H9 (cell line): Measurements from ENCODE around the gene CREB5. TPM values are rescaled to one million over a fixed set of nuclear protein-coding genes. Genes with fewer than 3 reads are reported as not detected.

Experiments used
- DNase-seq: peaks from one replicate; pipeline ENCODE4 v3.0.0-alpha.2; 2017
- H2AFZ ChIP-seq: one replicate; pipeline ENCODE4 v1.6.1; 2013; ENCODE audit warnings: mild to moderate bottlenecking, low read length, control low read depth, moderate library complexity
- H2AK5ac ChIP-seq: 2 replicates; pipeline ENCODE4 v1.6.1; 2013; ENCODE audit warnings: low read length, control low read depth, mixed read lengths; ENCODE audit not compliant: insufficient read length
- H2BK120ac ChIP-seq: one replicate; pipeline ENCODE4 v1.6.1; 2013; ENCODE audit warnings: low read depth, mild to moderate bottlenecking, low read length, control low read depth, inconsistent platforms; ENCODE audit not compliant: poor library complexity, severe bottlenecking
- H2BK12ac ChIP-seq: 2 replicates; pipeline ENCODE4 v1.6.1; 2013; ENCODE audit warnings: low read length, control low read depth, mixed read lengths, low read depth; ENCODE audit not compliant: insufficient read length
- H2BK15ac ChIP-seq: 2 replicates; pipeline ENCODE4 v1.6.1; 2013; ENCODE audit warnings: low read depth, low read length, control low read depth
- H2BK20ac ChIP-seq: one replicate; pipeline ENCODE4 v1.6.1; 2013; ENCODE audit warnings: low read depth, mild to moderate bottlenecking, low read length, control low read depth, inconsistent platforms; ENCODE audit not compliant: poor library complexity, severe bottlenecking
- H2BK5ac ChIP-seq: 2 replicates; pipeline ENCODE4 v1.6.1; 2013; ENCODE audit warnings: low read length, control low read depth, mixed read lengths; ENCODE audit not compliant: insufficient read length
- H3K14ac ChIP-seq: 2 replicates; pipeline ENCODE4 v1.6.1; 2013; ENCODE audit warnings: low read length, control low read depth; ENCODE audit not compliant: insufficient read depth
- H3K18ac ChIP-seq: 2 replicates; pipeline ENCODE4 v1.6.1; 2013; ENCODE audit warnings: low read depth, mild to moderate bottlenecking, mixed read lengths, low read length, control low read depth; ENCODE audit not compliant: insufficient read length
- H3K23ac ChIP-seq: 2 replicates; pipeline ENCODE4 v1.6.1; 2013; ENCODE audit warnings: low read length, control low read depth, mixed read lengths, low read depth; ENCODE audit not compliant: insufficient read length
- H3K23me2 ChIP-seq: 2 replicates; pipeline ENCODE4 v1.6.1; 2013; ENCODE audit warnings: low read depth, mild to moderate bottlenecking, mixed read lengths, low read length, control low read depth; ENCODE audit not compliant: insufficient read length, poor library complexity, severe bottlenecking
- H3K27ac ChIP-seq: 2 replicates; pipeline ENCODE4 v1.5.1; 2013; ENCODE audit warnings: low read length, control low read depth, mixed read lengths, low read depth; ENCODE audit not compliant: insufficient read length
- H3K27me3 ChIP-seq: 2 replicates; pipeline ENCODE4 v1.6.1; 2013; ENCODE audit warnings: low read length, control low read depth, inconsistent platforms; ENCODE audit not compliant: insufficient read depth
- H3K4ac ChIP-seq: 2 replicates; pipeline ENCODE4 v1.6.1; 2013; ENCODE audit warnings: low read depth, mild to moderate bottlenecking, control low read depth, inconsistent platforms, low read length, moderate library complexity
- H3K4me1 ChIP-seq: 2 replicates; pipeline ENCODE4 v1.6.1; 2013; ENCODE audit warnings: low read length, control low read depth, inconsistent platforms; ENCODE audit not compliant: insufficient read depth
- H3K4me2 ChIP-seq: 2 replicates; pipeline ENCODE4 v1.6.1; 2013; ENCODE audit warnings: low read length, control low read depth, mixed read lengths; ENCODE audit not compliant: insufficient read length, insufficient read depth
- H3K56ac ChIP-seq: 2 replicates; pipeline ENCODE4 v1.6.1; 2013; ENCODE audit warnings: low read depth, mild to moderate bottlenecking, mixed read lengths, low read length, control low read depth; ENCODE audit not compliant: insufficient read length
- H3K79me1 ChIP-seq: 2 replicates; pipeline ENCODE4 v1.6.1; 2013; ENCODE audit warnings: low read depth, mild to moderate bottlenecking, moderate library complexity, low read length, control low read depth, inconsistent platforms; ENCODE audit not compliant: insufficient read depth, poor library complexity, severe bottlenecking
- H3K79me2 ChIP-seq: 2 replicates; pipeline ENCODE4 v1.6.1; 2013; ENCODE audit warnings: low read length, control low read depth, inconsistent platforms; ENCODE audit not compliant: insufficient read depth
- H3K9ac ChIP-seq: 2 replicates; pipeline ENCODE4 v1.6.1; 2013; ENCODE audit warnings: low read length, control low read depth, mixed read lengths; ENCODE audit not compliant: insufficient read length; ENCODE audit errors: extremely low read depth
- H3K9me3 ChIP-seq: one replicate; pipeline ENCODE4 v1.6.1; 2013; ENCODE audit warnings: low read depth, low read length, inconsistent platforms; ENCODE audit not compliant: control insufficient read depth
- H3T11ph ChIP-seq: one replicate; pipeline ENCODE4 v1.6.1; 2013; ENCODE audit warnings: mild to moderate bottlenecking, low read length, control low read depth, inconsistent platforms
- H4K20me1 ChIP-seq: one replicate; pipeline ENCODE4 v1.6.1; 2013; ENCODE audit not compliant: control insufficient read depth, insufficient read length, insufficient read depth
- H4K5ac ChIP-seq: 2 replicates; pipeline ENCODE4 v1.6.1; 2013; ENCODE audit warnings: low read depth, mild to moderate bottlenecking, mixed read lengths, low read length, control low read depth; ENCODE audit not compliant: insufficient read length
- H4K8ac ChIP-seq: replicated peaks from 2 replicates; pipeline ENCODE4 v1.6.1; 2013; ENCODE audit warnings: low read length, control low read depth, mixed read lengths, low read depth; ENCODE audit not compliant: insufficient read length
- H4K91ac ChIP-seq: 2 replicates; pipeline ENCODE4 v1.6.1; 2013; ENCODE audit warnings: low read depth, mild to moderate bottlenecking, moderate library complexity, mixed read lengths, low read length, control low read depth; ENCODE audit not compliant: insufficient read length
- H3K27ac Mint-ChIP-seq, 3 experiments: 2 replicates in 2 of 3; 3 replicates in 1 of 3; pipeline ENCODE4 v1.8.0; 2020 to 2021; ENCODE audit warnings: mixed read lengths in 3 of 3, mild to moderate bottlenecking in 1 of 3, moderate library complexity in 1 of 3
- H3K27me3 Mint-ChIP-seq: 2 replicates; pipeline ENCODE4 v1.8.0; 2021; ENCODE audit warnings: low read depth, mild to moderate bottlenecking, moderate library complexity, mixed read lengths
- H3K36me3 Mint-ChIP-seq, 3 experiments: 2 replicates in 2 of 3; 3 replicates in 1 of 3; pipeline ENCODE4 v1.8.0; 2020 to 2021; ENCODE audit warnings: low read depth in 3 of 3, mixed read lengths in 3 of 3; ENCODE audit not compliant: insufficient read depth in 1 of 3
- H3K4me1 Mint-ChIP-seq, 2 experiments: 2 replicates each; pipeline ENCODE4 v1.8.0; 2020; ENCODE audit warnings: mixed read lengths in 2 of 2
- H3K4me3 Mint-ChIP-seq, 2 experiments: 2 replicates in 1 of 2; 3 replicates in 1 of 2; pipeline ENCODE4 v1.8.0; 2020 to 2021; ENCODE audit warnings: mild to moderate bottlenecking in 2 of 2, mixed read lengths in 2 of 2, moderate library complexity in 1 of 2
- H3K9me3 Mint-ChIP-seq, 2 experiments: 2 replicates in 1 of 2; 3 replicates in 1 of 2; pipeline ENCODE4 v1.8.0; 2020; ENCODE audit warnings: mild to moderate bottlenecking in 2 of 2, mixed read lengths in 2 of 2, moderate library complexity in 1 of 2
- CTCF ChIP-seq: fragments of 200-600 bp; sonication (generic); conservative IDR thresholded peaks from 3 replicates; pipeline ENCODE4 v1.8.0; 2021; ENCODE audit warnings: antibody characterized with exemption, mild to moderate bottlenecking
- WGBS: extraction: QIAGEN DNeasy Blood & Tissue Kit; methylation state at CpG from one replicate; pipeline ENCODE4 v1.1.7; 2013; ENCODE audit warnings: missing lambda C conversion rate, low lambda C conversion rate, mixed read lengths; ENCODE audit not compliant: insufficient read length; ENCODE audit errors: extremely low coverage; 5-methylcytosine and 5-hydroxymethylcytosine counted together
- total RNA-seq: library from RNA; stranded (reverse); gene quantifications from 2 replicates; pipeline ENCODE4 v1.2.1, GENCODE V29; 2021

CREB5 gene
- total RNA-seq, 1 experiment from 2014 or later: 4.0 TPM

DNA sequence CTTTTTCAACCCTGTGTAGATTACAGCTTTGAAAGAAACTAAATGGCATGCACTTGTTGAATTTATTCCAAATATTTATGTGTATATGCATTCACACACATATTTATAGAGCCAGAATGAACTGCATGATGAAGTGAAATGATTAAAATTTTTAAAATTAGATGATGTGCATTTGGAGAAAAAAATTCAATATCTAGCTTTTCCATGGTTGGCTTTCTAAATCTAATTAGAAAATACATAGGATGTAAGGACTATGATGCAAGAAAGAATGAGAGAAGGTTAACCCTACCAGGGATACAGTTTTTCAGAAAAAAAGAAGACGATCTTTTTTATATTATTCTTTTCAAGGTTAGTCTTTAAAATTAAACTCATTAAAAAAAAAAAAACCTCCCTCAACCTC lies 341.3 kb downstream of the CREB5 start:
- Mint-ChIP-seq H3K27me3 (no peaks in the 10 kb centered on the region), H3K4me1 (peaks cover 6 to 11% of the 10 kb centered on the region in 2 experiments), H3K9me3 (no peaks in the 10 kb centered on the region), H3K36me3 (no peaks in the 10 kb centered on the region), H3K4me3 (no peak overlapping the region), H3K27ac (no peak overlapping the region)
- no CpG with 5 or more reads among the region's 1 CpG for WGBS
- Histone ChIP-seq H2BK12ac (no peak overlapping the region), H4K8ac (no peak overlapping the region), H2AFZ (no peak overlapping the region), H3K56ac (no peak overlapping the region), H4K20me1 (no peaks in the 10 kb centered on the region), H3K9ac (no peak overlapping the region), H2BK120ac (no peak overlapping the region), H2AK5ac (no peak overlapping the region), H3K23me2 (no peaks in the 10 kb centered on the region), H3K23ac (no peak overlapping the region), H4K91ac (no peak overlapping the region), H3K9me3 (no peaks in the 10 kb centered on the region), H3K79me2 (0 out of 2 replicates have a peak, but pooled peaks cover 2% of the 10 kb centered on the region), H2BK20ac (no peak overlapping the region), H3K14ac (no peak overlapping the region), H3K27me3 (no peaks in the 10 kb centered on the region), H3K4ac (no peak overlapping the region), H3K79me1 (no peaks in the 10 kb centered on the region), H4K5ac (no peak overlapping the region), H2BK15ac (no peak overlapping the region), H3T11ph (no peak overlapping the region), H2BK5ac (no peak overlapping the region), H3K18ac (no peak overlapping the region), H3K4me1 (no peaks in the 10 kb centered on the region), H3K4me2 (no peak overlapping the region), H3K27ac (no peak overlapping the region)
- no peak for TF ChIP-seq CTCF
- DNase-seq: no peak
